GM18907 (cell line): ENCODE results near the gene NFKB2.

Experiments used
- ATAC-seq: cut with Tn5 transposase; IDR thresholded peaks from one replicate; pipeline ENCODE4 v1.9.1; 2021; ENCODE audit warnings: mild to moderate bottlenecking, moderate library complexity; ENCODE audit not compliant: unreplicated experiment

The NFKB2 gene

DNA sequence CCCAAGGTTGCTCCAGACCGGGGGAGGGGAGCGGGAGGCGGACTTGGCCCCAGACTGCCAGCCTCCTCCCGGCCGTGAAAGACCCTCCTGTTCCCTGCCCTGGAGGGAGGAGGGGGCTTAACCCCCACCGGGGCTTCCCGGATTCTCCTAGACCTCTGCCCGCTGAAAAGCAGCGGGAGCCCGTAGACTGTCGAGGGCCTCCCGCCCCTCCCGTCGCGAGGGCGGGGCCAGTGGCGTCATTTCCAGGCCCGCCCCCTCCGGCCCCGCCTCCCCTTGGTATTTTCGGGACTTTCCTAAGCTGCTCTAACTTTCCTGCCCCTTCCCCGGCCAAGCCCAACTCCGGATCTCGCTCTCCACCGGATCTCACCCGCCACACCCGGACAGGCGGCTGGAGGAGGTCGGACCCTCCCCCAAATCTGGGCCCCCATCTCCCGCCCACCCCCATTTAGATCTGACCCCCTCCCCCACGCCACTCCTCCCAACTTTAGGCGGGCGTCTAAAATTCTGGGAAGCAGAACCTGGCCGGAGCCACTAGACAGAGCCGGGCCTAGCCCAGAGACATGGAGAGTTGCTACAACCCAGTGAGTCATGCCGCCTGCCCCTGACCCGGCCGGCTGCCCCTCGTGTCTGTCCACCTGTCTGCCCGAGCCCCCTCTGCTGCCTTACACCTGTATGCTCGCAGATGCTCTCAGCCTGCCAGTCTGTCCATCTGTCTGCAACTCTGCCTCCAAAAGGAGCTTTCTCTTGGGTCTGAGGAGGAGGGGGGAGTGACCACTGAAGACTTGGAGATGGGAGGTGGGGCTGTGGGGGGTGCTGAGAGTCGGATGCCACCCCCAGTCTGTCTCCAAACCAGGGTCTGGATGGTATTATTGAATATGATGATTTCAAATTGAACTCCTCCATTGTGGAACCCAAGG, at the start of gene NFKB2:
TSS of gene NFKB2 (plus strand) at position 306 of the 917 bp plus-strand sequence. CDS start at position 561, 255 bp downstream.
- ATAC-seq, result no peak

DNA sequence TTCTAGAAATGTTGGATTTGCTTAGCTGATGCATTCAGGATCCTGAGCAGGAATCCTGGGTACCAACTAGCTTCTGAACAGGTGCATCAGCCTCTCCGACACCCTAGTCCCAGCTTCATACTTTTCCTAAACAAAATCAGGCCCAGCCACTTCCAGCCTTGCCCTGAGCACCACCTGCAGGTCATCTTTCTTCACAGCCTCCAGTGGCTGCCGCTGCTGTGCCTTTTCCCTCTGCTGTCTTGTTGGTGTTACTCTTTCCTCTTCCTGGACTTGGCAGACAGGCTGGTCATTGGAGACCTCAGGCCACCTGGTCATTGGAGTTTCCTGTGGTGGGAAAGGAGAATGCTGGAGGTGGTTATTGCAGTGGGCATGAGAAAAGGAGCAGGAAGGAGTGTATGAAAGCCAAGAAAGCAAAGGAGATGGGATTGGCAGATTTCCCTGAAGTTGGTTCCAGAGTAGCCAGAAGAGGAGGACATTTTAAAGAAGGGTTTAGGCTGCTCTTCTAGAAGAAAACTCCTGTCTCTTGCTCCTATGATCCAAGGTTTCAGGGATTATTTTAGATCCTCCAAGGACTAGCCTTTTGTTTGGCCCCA, 48.2 kb upstream of the NFKB2 start:
- ATAC-seq, result no peak

DNA sequence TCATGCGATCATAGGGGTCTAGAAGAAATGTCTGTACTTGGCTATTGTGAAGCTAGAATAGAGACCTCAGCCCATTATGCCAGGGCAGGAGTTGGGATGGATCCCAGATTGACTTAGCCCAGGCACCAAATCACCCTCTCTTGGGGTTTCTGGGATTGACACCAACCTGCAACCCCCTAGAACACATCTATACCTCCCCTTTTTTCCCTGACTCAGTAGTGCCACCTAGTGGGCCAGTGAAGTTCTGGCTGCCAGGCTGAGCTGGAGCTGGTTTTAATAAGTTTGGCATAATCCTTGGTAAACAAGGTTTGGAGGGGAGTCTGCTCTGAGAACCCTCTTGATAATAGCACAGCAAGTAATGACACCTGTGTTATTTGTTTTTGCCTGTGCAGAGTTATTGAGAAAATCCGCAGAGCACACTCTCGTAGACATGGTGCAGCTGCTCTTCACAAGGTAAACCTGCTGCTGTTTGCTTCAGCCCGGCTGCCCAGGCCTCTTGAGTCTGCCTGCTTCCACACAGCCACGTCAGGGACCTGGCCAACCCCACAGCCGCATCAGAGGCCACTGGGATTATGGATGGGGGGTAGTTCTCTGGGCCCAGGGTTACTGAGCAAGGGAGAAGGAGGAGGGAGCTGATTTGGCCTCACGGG, 43.3 kb upstream of the NFKB2 start:
- no peak for ATAC-seq

DNA sequence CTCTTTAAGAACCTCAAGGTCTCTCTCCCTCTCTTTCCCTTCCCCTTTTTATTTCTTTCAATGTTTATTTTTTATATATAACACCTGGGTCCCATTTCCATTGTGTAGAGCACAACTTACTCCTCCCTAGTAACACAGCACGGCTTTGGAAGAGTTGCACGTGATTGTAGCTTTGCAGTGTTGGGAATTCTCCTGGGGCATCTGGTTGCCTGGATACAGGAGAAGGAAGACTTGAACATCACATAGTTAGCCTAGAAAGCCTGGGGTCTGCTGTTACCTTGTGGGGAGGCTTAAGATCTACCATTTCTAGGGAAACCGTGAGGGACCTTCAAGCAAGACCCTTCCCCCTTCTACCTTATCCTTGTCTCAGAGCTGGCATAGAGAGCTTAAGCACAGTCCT, 41.1 kb upstream of the NFKB2 start:
- ATAC-seq, result no peak

GRCh38 chr10:102358712-102359382, 36.7 kb upstream of the NFKB2 start:
- ATAC-seq, result no peak

GRCh38 chr10:102367441-102367840, 28.1 kb upstream of the NFKB2 start:
- ATAC-seq, result no peak

DNA sequence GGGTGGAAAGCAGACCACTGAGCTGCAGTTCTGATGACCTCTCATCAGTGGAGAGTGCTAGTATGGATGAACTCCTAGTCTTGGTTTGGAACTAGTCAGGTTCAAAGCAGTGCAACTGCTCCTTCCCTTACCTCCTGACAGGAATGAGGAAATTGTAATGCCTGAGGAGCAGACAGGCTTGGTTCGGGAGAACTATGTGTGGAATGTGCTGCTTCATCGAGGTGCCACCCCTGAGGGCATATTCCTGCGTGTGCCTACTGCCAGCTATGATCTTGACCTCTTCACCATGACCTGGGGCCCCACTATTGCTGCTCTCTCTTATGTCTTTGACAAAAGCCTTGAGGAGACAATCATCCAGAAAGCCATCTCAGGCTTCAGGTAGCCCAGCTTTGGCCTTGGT, 27.4 kb upstream of the NFKB2 start:
- no peak for ATAC-seq

GRCh38 chr10:102371295-102371694, 24.2 kb upstream of the NFKB2 start:
- ATAC-seq, result no peak

- ATAC-seq, result no peak
These were observed 20.3 kb upstream of the NFKB2 start for GRCh38 chr10:102375250-102375649.

- no peak for ATAC-seq
These were observed 19.6 kb upstream of the NFKB2 start for GRCh38 chr10:102375867-102376266.

DNA sequence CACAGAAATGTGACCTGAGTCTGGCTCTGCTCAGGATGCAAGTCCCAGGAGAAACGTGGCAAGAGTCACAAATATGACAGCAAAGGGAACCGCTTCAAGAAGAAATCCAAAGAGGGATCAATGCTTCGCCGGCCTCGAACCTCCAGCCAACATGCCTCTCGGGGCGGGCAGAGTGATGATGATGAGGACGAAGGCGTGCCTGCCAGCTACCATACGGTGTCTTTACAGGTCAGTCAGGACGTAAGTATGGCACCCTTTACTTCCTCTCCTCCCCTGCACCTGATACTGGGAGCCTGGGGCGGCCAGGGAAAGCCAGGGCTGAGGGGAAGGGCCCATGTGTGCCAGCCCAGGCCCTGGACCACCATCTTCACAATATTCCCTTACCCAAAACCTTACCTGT, 18.6 kb upstream of the NFKB2 start:
- no peak for ATAC-seq

- ATAC-seq, result no peak
These were observed 16.1 kb upstream of the NFKB2 start for GRCh38 chr10:102379383-102379782.

- ATAC-seq, result no peak
These were observed 13.5 kb upstream of the NFKB2 start for GRCh38 chr10:102381983-102382382.

- no peak for ATAC-seq
These were observed 12.6 kb upstream of the NFKB2 start for GRCh38 chr10:102382871-102383270.

DNA sequence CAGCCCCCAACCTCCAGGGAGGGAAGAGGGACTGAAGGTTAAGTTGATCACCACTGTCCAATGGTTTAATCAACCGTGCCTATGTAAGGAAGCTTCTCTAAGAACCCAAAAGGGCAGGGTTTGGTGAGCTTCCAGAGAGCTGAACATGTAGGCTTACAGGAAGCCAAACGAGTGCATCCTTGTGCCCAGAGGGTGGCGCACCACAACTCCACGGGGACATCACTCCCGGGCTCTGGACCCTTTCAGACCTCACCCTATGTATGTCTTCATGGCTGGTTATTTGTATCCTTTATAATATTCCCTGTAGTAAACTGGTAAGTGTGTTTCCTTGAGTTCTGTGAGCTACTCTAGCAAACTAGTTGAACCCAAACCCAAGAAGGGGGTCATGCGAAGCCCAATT, 11.5 kb upstream of the NFKB2 start:
- ATAC-seq, result no peak

- no peak for ATAC-seq
These were observed 10.7 kb upstream of the NFKB2 start for GRCh38 chr10:102384606-102385429.

DNA sequence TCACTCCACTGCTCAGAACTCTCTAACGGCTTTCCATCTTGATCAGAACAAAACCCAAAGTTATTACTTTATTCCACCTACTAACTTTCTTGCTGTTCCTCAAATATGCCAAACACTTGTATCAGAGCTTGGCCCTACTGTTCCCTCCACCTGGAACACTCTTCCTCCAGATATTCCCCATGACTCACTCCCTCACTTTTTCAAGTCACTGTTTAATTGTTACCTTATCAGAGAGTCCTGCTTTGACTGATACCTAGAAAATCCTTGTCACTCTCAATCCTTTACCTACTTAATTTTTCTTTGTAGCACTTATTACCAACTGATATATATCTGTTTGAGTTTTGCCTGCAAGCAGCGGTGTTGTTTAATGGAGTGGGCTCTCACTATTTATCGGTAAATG, 5.6 kb upstream of the NFKB2 start:
- no peak for ATAC-seq

DNA sequence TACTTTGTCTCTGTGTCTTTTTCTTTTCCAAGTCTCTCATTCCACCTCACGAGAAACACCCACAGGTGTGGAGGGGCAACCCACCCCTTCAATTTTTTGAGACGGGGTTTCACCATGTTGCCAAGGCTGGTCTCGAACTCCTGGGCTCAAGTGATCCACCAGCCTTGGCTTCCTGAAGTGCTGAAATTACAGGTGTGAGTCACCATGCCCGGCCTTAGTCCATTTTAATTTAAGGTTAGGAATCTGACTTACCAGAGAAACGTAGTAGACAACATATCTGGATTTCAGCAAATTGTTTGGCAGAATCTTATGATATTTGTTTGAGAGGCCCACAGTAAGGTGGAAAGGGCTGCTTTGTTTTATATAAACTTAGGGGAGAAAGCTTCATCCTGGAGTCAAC, 3.2 kb upstream of the NFKB2 start:
- ATAC-seq, result no peak

DNA sequence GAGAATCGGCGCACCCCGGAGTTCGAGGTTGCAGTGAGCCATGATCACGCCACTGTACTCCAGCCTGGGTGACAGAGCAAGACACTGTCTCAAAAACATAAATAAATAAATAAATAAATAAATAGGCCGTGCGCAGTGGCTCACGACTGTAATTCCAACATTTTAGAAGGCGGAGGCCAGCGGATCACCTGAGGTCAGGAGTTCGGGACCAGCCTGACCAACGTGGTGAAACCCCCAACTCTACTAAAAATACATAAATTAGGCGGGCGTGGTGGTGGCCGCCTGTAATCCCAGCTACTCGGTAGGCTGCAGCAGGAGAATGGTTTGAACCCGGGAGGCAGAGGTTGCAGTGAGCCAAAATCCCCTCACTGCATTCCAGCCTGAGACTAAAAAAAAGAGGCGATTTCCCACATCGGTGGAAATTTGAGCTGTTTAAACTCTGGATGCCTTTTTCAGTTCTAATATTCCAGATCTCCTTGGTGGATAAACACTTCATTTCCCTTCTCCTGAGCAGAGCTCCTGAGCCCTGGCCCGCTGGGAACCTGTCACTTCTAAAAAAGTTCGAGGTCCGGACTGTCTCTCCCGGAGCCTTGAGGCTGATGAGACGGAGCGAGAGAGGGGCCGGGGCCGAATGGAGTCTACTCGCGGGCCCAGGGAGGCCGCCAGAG, 2.0 kb upstream of the NFKB2 start:
- no peak for ATAC-seq
